Mucosa of stomach (tissue), 1 donor: ENCODE results near the gene TMEM38B.

Experiments
- H3K27me3 ChIP-seq: one replicate; pipeline ENCODE4 v1.7.0; 2013; ENCODE audit warnings: mild to moderate bottlenecking, low read length; ENCODE audit not compliant: control insufficient read depth, insufficient read depth
- H3K36me3 ChIP-seq: one replicate; pipeline ENCODE4 v1.7.0; 2013; ENCODE audit warnings: low read length; ENCODE audit not compliant: control insufficient read depth, insufficient read depth
- H3K4me1 ChIP-seq: one replicate; pipeline ENCODE4 v1.7.0; 2013; ENCODE audit warnings: mild to moderate bottlenecking, low read length; ENCODE audit not compliant: control insufficient read depth, insufficient read depth
- H3K4me3 ChIP-seq: one replicate; pipeline ENCODE4 v1.7.0; 2013; ENCODE audit warnings: low read length
- H3K9ac ChIP-seq: one replicate; pipeline ENCODE4 v1.7.0; 2013; ENCODE audit warnings: mild to moderate bottlenecking, low read length, moderate library complexity
- H3K9me3 ChIP-seq: one replicate; pipeline ENCODE4 v1.7.0; 2013; ENCODE audit warnings: mild to moderate bottlenecking, low read length, moderate library complexity; ENCODE audit not compliant: control insufficient read depth
- donor health status: Pancreatic carcinoma.

TMEM38B gene

DNA sequence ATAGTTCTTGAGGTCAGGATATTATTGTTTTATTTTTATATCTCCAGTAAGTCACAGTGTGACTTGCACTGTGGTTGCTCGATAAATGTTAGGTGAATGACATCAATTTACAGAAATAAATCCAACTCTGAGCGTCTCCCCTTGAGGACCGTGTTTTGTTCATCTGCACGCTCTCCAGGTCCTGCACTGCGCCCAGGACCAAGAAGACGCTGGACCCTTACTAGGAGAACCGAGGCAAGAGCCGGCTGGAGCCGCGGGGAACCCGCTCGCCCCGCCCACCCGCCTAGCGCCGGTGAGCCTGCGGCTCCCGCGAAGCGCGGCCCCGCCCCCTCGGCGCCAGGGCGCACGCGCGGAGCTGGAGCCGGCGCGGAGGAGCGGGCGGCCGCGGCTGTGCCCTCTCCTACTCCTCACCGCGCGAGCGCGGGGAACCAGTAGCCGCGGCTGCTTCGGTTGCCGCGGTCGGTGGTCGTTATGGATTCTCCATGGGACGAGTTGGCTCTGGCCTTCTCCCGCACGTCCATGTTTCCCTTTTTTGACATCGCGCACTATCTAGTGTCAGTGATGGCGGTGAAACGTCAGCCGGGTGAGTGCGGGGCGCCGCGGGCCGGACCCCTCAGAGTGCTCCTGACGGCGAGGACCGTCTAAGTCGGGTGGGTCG, at the start of gene TMEM38B:
Gene TMEM38B, plus strand, starts transcription at position 352 of the 658 bp plus-strand sequence. Its CDS starts 120 bp downstream, at position 472.
- no peaks in the 10 kb centered on the region for H3K4me1 ChIP-seq
- H3K27me3 ChIP-seq = no peaks in the 10 kb centered on the region
- H3K4me3 ChIP-seq = peak within 1 kb of the TSS; percentile 32
- H3K9ac ChIP-seq = peak within 1 kb of the TSS; percentile 29
- no peaks in the 10 kb centered on the region for H3K9me3 ChIP-seq
- H3K36me3 ChIP-seq = no peaks in the 10 kb centered on the region

- no peaks in the 10 kb centered on the region for H3K9me3 ChIP-seq
- no peak overlapping the region for H3K9ac ChIP-seq
- H3K4me1 ChIP-seq = no peaks in the 10 kb centered on the region
- no peaks in the 10 kb centered on the region for H3K27me3 ChIP-seq
- no peak overlapping the region for H3K4me3 ChIP-seq
- no peaks in the 10 kb centered on the region for H3K36me3 ChIP-seq
These were observed 47.3 kb upstream of the TMEM38B start for GRCh38 chr9:105646879-105647594.

DNA sequence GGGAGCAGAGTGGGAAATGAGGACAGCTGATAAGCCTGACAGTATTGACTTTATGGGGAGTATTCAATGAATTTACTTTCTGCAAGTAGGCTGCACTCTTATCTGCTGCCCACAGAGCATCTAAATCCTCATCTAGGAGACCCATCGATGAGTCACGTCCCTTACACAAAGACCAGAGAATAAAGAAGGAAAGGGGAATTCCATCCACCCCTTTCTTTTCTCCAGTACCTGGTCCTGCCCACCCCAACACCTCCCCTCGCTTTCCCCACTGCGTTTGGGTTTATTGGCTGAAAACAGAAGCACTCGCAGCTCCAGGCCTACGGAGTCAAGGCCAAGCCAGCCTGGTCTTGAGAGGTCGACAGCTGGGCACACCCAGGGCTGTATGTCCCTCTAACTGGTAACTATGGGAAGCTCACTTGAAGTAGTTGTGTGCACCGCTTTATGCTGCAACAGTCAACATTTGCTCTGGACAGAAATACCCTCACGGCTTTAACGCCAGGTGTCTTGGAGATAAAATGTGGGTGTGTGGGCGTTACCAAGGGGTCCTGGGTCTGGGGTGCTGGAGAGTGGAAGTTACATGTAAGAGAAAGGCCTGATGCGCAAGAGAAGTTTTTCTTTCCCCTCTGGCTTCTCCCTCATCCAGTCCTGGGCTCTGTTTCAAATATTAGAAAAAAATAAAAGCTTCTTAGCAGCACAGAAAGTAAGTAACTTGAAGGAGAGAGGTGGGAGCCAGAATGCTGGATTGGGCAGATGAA, 46.6 kb upstream of the TMEM38B start:
- Histone ChIP-seq H3K27me3 (no peaks in the 10 kb centered on the region), H3K4me3 (no peak overlapping the region), H3K9ac (no peak overlapping the region), H3K36me3 (no peaks in the 10 kb centered on the region), H3K9me3 (no peaks in the 10 kb centered on the region), H3K4me1 (no peaks in the 10 kb centered on the region)

- H3K4me3 ChIP-seq = no peak overlapping the region
- H3K9me3 ChIP-seq = no peaks in the 10 kb centered on the region
- no peaks in the 10 kb centered on the region for H3K4me1 ChIP-seq
- peaks cover 21% of the 10 kb centered on the region for H3K27me3 ChIP-seq
- H3K9ac ChIP-seq = no peak overlapping the region
- H3K36me3 ChIP-seq = no peaks in the 10 kb centered on the region
These were observed 42.5 kb upstream of the TMEM38B start for GRCh38 chr9:105651806-105652205.

- H3K9ac ChIP-seq = peak overlapping the region; percentile 17
- H3K36me3 ChIP-seq = no peaks in the 10 kb centered on the region
- no peaks in the 10 kb centered on the region for H3K4me1 ChIP-seq
- H3K9me3 ChIP-seq = no peaks in the 10 kb centered on the region
- peaks cover 29% of the 10 kb centered on the region for H3K27me3 ChIP-seq
- H3K4me3 ChIP-seq = peak overlapping the region; percentile 19
These were observed 38.0 kb upstream of the TMEM38B start for GRCh38 chr9:105656131-105656921.

DNA sequence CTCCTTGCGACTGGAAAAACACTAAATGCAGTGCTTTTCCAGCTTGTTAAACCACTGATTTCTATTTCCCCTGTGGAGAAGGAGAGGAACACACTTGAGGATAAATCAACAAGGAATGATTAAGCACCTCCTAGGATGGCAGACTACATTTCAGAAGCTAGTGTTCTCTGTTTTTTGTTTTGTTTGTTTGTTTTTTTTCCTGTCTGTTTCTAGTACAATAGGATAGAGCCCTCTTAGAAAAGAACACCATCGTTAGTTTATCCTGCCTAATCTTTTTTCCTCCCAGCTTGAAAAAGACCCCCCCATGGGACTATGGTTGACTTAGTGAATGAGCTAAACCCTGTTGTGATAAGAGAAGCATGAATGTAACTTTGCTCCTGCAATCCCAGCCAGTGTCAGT, 36.0 kb upstream of the TMEM38B start:
- H3K9me3 ChIP-seq = no peaks in the 10 kb centered on the region

DNA sequence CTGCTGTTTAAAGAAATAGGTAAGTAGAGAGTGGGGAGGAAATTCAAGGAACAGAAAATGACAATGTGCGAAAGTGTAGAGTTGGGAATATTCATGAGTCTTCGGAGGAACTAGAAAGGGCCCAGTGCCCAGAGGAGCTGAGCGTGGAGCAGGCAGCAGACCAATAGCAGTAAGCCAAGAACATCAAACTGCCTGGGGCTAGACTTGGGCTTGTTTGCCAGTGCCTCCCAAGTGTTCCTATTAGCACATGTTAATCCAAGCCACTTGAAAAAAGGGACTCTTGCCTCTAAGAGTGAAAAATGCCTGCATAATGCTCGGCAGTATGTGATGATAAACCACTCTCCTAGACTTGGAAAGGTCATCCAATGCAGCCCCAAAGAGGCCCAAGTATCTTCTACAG, 33.3 kb upstream of the TMEM38B start:
- H3K9me3 ChIP-seq = no peaks in the 10 kb centered on the region
- H3K4me3 ChIP-seq = no peak overlapping the region
- H3K27me3 ChIP-seq = peaks cover 15% of the 10 kb centered on the region
- no peak overlapping the region for H3K9ac ChIP-seq
- H3K4me1 ChIP-seq = no peaks in the 10 kb centered on the region
- no peaks in the 10 kb centered on the region for H3K36me3 ChIP-seq

More for the DNA sequence above, 36.0 kb upstream of the TMEM38B start:
- Histone ChIP-seq H3K4me3 (no peak overlapping the region), H3K4me1 (no peaks in the 10 kb centered on the region), H3K27me3 (peaks cover 29% of the 10 kb centered on the region), H3K9ac (no peak overlapping the region), H3K36me3 (no peaks in the 10 kb centered on the region)

- H3K4me1 ChIP-seq = no peaks in the 10 kb centered on the region
- no peak within 1 kb of the TSS for H3K4me3 ChIP-seq
- H3K27me3 ChIP-seq = peaks cover 1% of the 10 kb centered on the region
- H3K9me3 ChIP-seq = no peaks in the 10 kb centered on the region
- H3K36me3 ChIP-seq = no peaks in the 10 kb centered on the region
- no peak within 1 kb of the TSS for H3K9ac ChIP-seq
These were observed 31.9 kb upstream of the TMEM38B start, which contains the start of gene TAL2 for GRCh38 chr9:105662184-105663104. Gene TAL2, plus strand, starts transcription at chr9:105662457. Its CDS starts 40 bp downstream, at chr9:105662497.

DNA sequence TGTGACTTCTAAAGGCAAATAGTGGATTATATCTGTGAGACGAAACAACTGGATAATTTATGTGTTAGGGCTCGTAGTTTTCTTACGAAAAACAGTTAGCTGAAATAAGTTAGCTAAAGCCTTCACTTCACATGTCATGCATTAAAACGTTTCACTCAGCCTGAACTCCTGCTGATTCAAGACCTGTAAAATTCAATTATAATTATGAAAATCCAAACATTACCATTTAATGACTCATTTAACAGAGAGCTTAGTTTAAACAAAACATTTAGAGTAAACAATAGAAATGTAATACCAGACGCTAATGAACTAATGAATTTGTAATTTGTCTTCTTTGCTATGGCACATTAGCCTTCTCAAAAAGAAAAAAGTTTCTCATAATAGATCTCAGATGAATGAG, 30.4 kb upstream of the TMEM38B start:
- H3K36me3 ChIP-seq = no peaks in the 10 kb centered on the region
- no peak overlapping the region for H3K9ac ChIP-seq
- H3K27me3 ChIP-seq = no peaks in the 10 kb centered on the region
- H3K4me1 ChIP-seq = no peaks in the 10 kb centered on the region
- no peaks in the 10 kb centered on the region for H3K9me3 ChIP-seq
- H3K4me3 ChIP-seq = no peak overlapping the region

- no peaks in the 10 kb centered on the region for H3K9me3 ChIP-seq
- H3K27me3 ChIP-seq = no peaks in the 10 kb centered on the region
- no peak overlapping the region for H3K9ac ChIP-seq
- H3K4me3 ChIP-seq = no peak overlapping the region
- H3K36me3 ChIP-seq = no peaks in the 10 kb centered on the region
- no peaks in the 10 kb centered on the region for H3K4me1 ChIP-seq
These were observed 26.5 kb upstream of the TMEM38B start for GRCh38 chr9:105667867-105668266.

DNA sequence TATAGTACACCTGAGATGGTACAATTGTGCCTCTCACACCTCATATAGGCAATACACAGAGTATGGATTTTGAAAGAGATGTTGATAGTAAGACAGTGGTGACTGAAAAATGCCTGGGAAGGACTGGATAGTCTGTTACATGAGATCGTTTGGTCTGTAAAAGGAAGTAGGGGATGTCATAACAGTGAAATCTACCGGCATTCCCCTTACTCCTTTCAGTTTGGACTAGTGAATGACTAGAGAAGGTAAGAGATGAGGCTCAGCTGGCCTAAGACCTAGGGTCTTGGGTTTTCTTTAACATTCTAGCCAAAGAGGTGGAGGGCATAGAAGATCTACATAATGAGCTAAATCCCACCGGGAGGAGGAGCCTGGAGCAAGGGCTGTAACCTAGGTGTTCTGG, 24.0 kb upstream of the TMEM38B start:
- Histone ChIP-seq H3K9ac (no peak overlapping the region), H3K36me3 (no peaks in the 10 kb centered on the region), H3K9me3 (no peaks in the 10 kb centered on the region), H3K4me3 (no peak overlapping the region), H3K27me3 (peaks cover 5% of the 10 kb centered on the region), H3K4me1 (no peaks in the 10 kb centered on the region)
